Central memory CD8-positive, alpha-beta T cell (primary cell): Measurements from ENCODE around the gene MT1H.
"Not testable (repeated sequence)": the region's sequence is repeated elsewhere in the genome, so short reads cannot be mapped to it uniquely, and the experiment has no call there.

ENCODE experiments used
- ATAC-seq: fragments of 150-1000 bp; cut with Tn5 transposase; replicated peaks from 2 replicates; pipeline ENCODE4 v1.10.0; 2022; ENCODE audit warnings: mild to moderate bottlenecking, moderate FRiP score, moderate number of reproducible peaks; ENCODE audit not compliant: poor library complexity, severe bottlenecking; ENCODE audit errors: extremely low read depth
- DNase-seq, 2 donors: peaks; one replicate each; pipeline ENCODE4 v3.0.0; 2021; ENCODE audit warnings: low spot score in 2 of 2
- H3K27ac Mint-ChIP-seq: one replicate; pipeline ENCODE4 v1.8.0; 2022; ENCODE audit warnings: low read depth, mild to moderate bottlenecking, moderate library complexity, mixed read lengths
- H3K27me3 Mint-ChIP-seq: one replicate; pipeline ENCODE4 v1.8.0; 2022; ENCODE audit warnings: mixed read lengths
- H3K36me3 Mint-ChIP-seq: one replicate; pipeline ENCODE4 v1.8.0; 2022; ENCODE audit warnings: mild to moderate bottlenecking, moderate library complexity, mixed read lengths; ENCODE audit not compliant: insufficient read depth
- H3K4me1 Mint-ChIP-seq: one replicate; pipeline ENCODE4 v1.8.0; 2022; ENCODE audit warnings: mixed read lengths
- H3K4me3 Mint-ChIP-seq: one replicate; pipeline ENCODE4 v1.8.0; 2022; ENCODE audit warnings: mild to moderate bottlenecking, moderate library complexity, mixed read lengths
- H3K9me3 Mint-ChIP-seq: one replicate; pipeline ENCODE4 v1.8.0; 2022; ENCODE audit warnings: mixed read lengths

The MT1H gene

GRCh38 chr16:56658327-56658875 lies 11.2 kb upstream of the MT1H start:
- DNase-seq = no peak

GRCh38 chr16:56662357-56663354 lies 7.0 kb upstream of the MT1H start:
- H3K4me1 Mint-ChIP-seq = peaks cover 36% of the 10 kb centered on the region
- peaks cover 14% of the 10 kb centered on the region for H3K27me3 Mint-ChIP-seq
- H3K9me3 Mint-ChIP-seq = no peaks in the 10 kb centered on the region
- DNase-seq (no peak), ATAC-seq (peak; percentile 55)
- peaks cover 9% of the 10 kb centered on the region for H3K36me3 Mint-ChIP-seq
- H3K27ac Mint-ChIP-seq = peak overlapping the region; percentile 84
- peak overlapping the region; percentile 85 for H3K4me3 Mint-ChIP-seq

More at GRCh38 chr16:56658327-56658875, 11.2 kb upstream of the MT1H start:
- no peak for ATAC-seq
- H3K4me3 Mint-ChIP-seq = peak overlapping the region; percentile 91
- H3K27me3 Mint-ChIP-seq = no peaks in the 10 kb centered on the region
- H3K36me3 Mint-ChIP-seq = peaks cover 3% of the 10 kb centered on the region
- peak overlapping the region; percentile 95 for H3K27ac Mint-ChIP-seq
- H3K9me3 Mint-ChIP-seq = no peaks in the 10 kb centered on the region
- peaks cover 34% of the 10 kb centered on the region for H3K4me1 Mint-ChIP-seq

GRCh38 chr16:56664506-56664905 lies 5.1 kb upstream of the MT1H start:
- H3K27me3 Mint-ChIP-seq = peaks cover 33% of the 10 kb centered on the region
- no peak for DNase-seq
- peaks cover 31% of the 10 kb centered on the region for H3K4me1 Mint-ChIP-seq
- no peak overlapping the region for H3K4me3 Mint-ChIP-seq
- H3K36me3 Mint-ChIP-seq = peaks cover 6% of the 10 kb centered on the region
- no peaks in the 10 kb centered on the region for H3K9me3 Mint-ChIP-seq
- no peak for ATAC-seq
- H3K27ac Mint-ChIP-seq = no peak overlapping the region

GRCh38 chr16:56665286-56666261 lies 4.0 kb upstream of the MT1H start:
- peaks cover 34% of the 10 kb centered on the region for H3K4me1 Mint-ChIP-seq
- H3K4me3 Mint-ChIP-seq, H3K27ac Mint-ChIP-seq, H3K9me3 Mint-ChIP-seq, H3K36me3 Mint-ChIP-seq, ATAC-seq, DNase-seq: not testable (repeated sequence)
- peaks cover 44% of the 10 kb centered on the region for H3K27me3 Mint-ChIP-seq

- no peak for DNase-seq
- H3K27me3 Mint-ChIP-seq = peaks cover 67% of the 10 kb centered on the region
Measured at GRCh38 chr16:56667581-56668571, 1.7 kb upstream of the MT1H start, which contains the start of gene MT1G. MT1G (minus strand) TSS chr16:56668065; CDS start chr16:56667993, 72 bp downstream.

GRCh38 chr16:56669840-56670619 lies 416 bp downstream of the MT1H start:
- Mint-ChIP-seq H3K4me1 (peaks cover 11% of the 10 kb centered on the region), H3K36me3 (peaks cover 3% of the 10 kb centered on the region), H3K9me3 (no peaks in the 10 kb centered on the region), H3K27me3 (peaks cover 88% of the 10 kb centered on the region), H3K27ac (no peak overlapping the region), H3K4me3 (no peak overlapping the region)
- ATAC-seq = no peak
- DNase-seq = no peak

More at GRCh38 chr16:56667581-56668571, 1.7 kb upstream of the MT1H start, which contains the start of gene MT1G:
- H3K4me3 Mint-ChIP-seq = peak within 1 kb of the TSS; percentile 2
- no peaks in the 10 kb centered on the region for H3K9me3 Mint-ChIP-seq
- peak; percentile 49 for ATAC-seq
- peaks cover 6% of the 10 kb centered on the region for H3K36me3 Mint-ChIP-seq
- peaks cover 17% of the 10 kb centered on the region for H3K4me1 Mint-ChIP-seq
- no peak within 1 kb of the TSS for H3K27ac Mint-ChIP-seq

- DNase-seq (no peak), ATAC-seq (no peak)
- H3K36me3 Mint-ChIP-seq = peaks cover 2% of the 10 kb centered on the region
- H3K9me3 Mint-ChIP-seq = no peaks in the 10 kb centered on the region
- H3K27ac Mint-ChIP-seq = no peak overlapping the region
- H3K4me1 Mint-ChIP-seq = peaks cover 16% of the 10 kb centered on the region
- peaks cover 94% of the 10 kb centered on the region for H3K27me3 Mint-ChIP-seq
- H3K4me3 Mint-ChIP-seq = no peak overlapping the region
Measured at GRCh38 chr16:56670620-56670934, 963 bp downstream of the MT1H start.

- not testable (repeated sequence) for H3K4me3 Mint-ChIP-seq
Measured at GRCh38 chr16:56671691-56672090, 2.1 kb downstream of the MT1H start.

GRCh38 chr16:56672171-56672570 lies 2.6 kb downstream of the MT1H start:
- not testable (repeated sequence) for ATAC-seq
- H3K4me1 Mint-ChIP-seq = peaks cover 17% of the 10 kb centered on the region

More at GRCh38 chr16:56671691-56672090, 2.1 kb downstream of the MT1H start:
- Mint-ChIP-seq H3K4me1 (peaks cover 17% of the 10 kb centered on the region), H3K27me3 (peaks cover 96% of the 10 kb centered on the region)
- H3K36me3 Mint-ChIP-seq, ATAC-seq, H3K9me3 Mint-ChIP-seq, H3K27ac Mint-ChIP-seq, DNase-seq: not testable (repeated sequence)

GRCh38 chr16:56672761-56673536 lies 3.3 kb downstream of the MT1H start:
- Mint-ChIP-seq H3K9me3 (no peaks in the 10 kb centered on the region), H3K27ac (no peak overlapping the region), H3K27me3 (peaks cover 85% of the 10 kb centered on the region), H3K4me1 (peaks cover 17% of the 10 kb centered on the region), H3K36me3 (no peaks in the 10 kb centered on the region), H3K4me3 (no peak overlapping the region)
- ATAC-seq = no peak
- no peak for DNase-seq

More at GRCh38 chr16:56672171-56672570, 2.6 kb downstream of the MT1H start:
- peaks cover 93% of the 10 kb centered on the region for H3K27me3 Mint-ChIP-seq
- DNase-seq, H3K27ac Mint-ChIP-seq, H3K9me3 Mint-ChIP-seq, H3K4me3 Mint-ChIP-seq, H3K36me3 Mint-ChIP-seq: not testable (repeated sequence)
